ENCODE results near the gene MUSK.

- TF ChIP-seq FOSL2 (IDR thresholded peaks at IDR 0.05) = no peak
- TF ChIP-seq FOSL2 (CRISPR knock-in tag; IDR thresholded peaks at IDR 0.05) = no peak
- TF ChIP-seq MAFK (IDR thresholded peaks at IDR 0.05; ENCODE audit: partially characterized antibody) = no peak
- TF ChIP-seq CTCF (IDR thresholded peaks at IDR 0.05) = no peak
- no peak for TF ChIP-seq POLR2A (IDR thresholded peaks at IDR 0.05; ENCODE audit: low read length)
- no peak for TF ChIP-seq CEBPB (IDR thresholded peaks at IDR 0.05)
- no peak for TF ChIP-seq REST (IDR thresholded peaks at IDR 0.05)
- no peak for TF ChIP-seq PHF8 (IDR thresholded peaks at IDR 0.05; ENCODE audit: borderline replicate concordance, low read depth)
- TF ChIP-seq JUNB (IDR thresholded peaks at IDR 0.05) = no peak
- TF ChIP-seq FOXS1 (CRISPR knock-in tag; IDR thresholded peaks at IDR 0.05) = no peak
Measured at GRCh38 chr9:110835404-110835803, 166.8 kb downstream of the MUSK start.
